HG02642 (cell line): ENCODE measurements around the gene FLYWCH2.

Source experiments
- ATAC-seq: cut with Tn5 transposase; IDR thresholded peaks from one replicate; pipeline ENCODE4 v1.9.1; 2021; ENCODE audit warnings: mild to moderate bottlenecking; ENCODE audit not compliant: unreplicated experiment, poor library complexity

FLYWCH2 gene, protein sequence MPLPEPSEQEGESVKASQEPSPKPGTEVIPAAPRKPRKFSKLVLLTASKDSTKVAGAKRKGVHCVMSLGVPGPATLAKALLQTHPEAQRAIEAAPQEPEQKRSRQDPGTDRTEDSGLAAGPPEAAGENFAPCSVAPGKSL

DNA sequence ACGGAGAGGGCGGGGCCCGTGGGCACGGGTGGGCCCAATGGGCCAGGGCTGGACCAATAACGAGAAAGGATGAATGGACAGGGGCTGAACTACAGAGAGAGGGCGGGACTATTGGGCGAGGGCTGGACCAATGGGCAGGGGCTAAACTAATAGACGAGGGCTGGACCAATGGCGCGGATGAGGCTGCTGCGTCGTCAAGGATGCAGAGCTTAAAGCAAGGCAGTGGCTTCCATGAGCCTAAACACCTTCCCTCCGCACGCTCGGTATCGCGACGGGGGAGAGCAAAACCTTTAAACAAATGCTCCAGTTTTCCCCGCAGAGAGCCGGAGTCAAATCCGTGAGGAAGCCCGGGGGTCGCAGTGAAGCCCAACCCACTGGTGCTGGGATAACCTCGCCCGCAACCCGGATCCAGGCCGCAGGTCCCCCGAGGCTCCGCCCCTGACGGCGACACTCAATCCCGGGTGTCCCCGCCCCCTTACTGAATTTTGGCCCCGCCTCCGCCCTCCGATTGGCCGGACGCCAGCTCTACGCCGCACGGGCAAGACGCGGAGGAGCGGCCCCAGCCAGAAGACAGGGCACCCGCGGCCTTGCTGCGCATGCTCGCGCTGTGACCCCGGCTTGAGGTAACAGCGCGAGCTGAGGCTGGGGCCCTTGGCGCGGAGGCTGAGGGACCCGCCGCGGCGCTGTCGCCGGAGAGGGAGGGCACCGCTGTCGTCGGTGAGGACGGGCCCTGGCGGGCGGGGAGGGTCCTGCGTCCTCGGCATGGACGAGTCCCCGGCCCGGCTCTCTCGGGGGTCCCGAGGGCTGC is at the start of gene FLYWCH2:
TSS of gene FLYWCH2 (plus strand) at position 566 of the 808 bp plus-strand sequence. CDS start 13,235 bp downstream, outside the sequence.
- ATAC-seq = peak; percentile 90

DNA sequence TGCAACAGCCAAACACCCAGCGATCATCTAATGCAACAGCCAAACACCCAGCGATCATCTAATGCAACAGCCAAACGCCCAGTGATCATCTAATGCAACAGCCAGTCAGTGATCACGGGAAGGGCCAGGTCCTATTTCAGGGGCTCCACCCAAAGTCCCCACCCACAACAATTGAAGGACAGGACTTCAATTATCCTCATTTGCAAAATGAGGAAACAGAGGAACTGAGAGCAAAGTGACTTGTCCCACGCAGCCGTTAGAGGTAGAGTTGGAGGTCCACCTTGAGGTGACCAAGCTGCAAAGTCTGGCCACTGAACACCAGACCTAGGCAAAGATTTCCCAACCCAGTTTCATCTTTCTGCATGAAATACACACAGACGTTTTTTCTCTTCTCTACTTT is 49.2 kb upstream of the FLYWCH2 start:
- ATAC-seq = no peak

DNA sequence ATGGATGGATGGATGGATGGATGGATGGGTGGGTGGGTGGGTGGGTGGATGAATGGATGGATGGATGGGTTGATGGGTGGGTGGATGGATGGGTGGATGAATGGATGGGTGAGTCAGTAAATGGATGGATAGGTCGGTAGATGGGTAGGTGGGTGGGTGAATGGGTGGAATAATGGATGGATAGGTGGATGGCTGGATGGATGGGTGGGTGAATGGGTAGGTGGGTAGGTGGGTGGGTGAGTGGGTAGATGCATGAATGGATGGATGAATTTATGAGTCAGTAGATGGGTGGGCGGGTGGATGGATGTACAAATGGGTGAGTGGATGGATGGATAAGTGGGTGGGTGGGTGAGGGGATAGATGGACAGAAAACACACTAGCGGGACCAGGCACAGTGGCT is 48.0 kb upstream of the FLYWCH2 start:
- no peak for ATAC-seq

DNA sequence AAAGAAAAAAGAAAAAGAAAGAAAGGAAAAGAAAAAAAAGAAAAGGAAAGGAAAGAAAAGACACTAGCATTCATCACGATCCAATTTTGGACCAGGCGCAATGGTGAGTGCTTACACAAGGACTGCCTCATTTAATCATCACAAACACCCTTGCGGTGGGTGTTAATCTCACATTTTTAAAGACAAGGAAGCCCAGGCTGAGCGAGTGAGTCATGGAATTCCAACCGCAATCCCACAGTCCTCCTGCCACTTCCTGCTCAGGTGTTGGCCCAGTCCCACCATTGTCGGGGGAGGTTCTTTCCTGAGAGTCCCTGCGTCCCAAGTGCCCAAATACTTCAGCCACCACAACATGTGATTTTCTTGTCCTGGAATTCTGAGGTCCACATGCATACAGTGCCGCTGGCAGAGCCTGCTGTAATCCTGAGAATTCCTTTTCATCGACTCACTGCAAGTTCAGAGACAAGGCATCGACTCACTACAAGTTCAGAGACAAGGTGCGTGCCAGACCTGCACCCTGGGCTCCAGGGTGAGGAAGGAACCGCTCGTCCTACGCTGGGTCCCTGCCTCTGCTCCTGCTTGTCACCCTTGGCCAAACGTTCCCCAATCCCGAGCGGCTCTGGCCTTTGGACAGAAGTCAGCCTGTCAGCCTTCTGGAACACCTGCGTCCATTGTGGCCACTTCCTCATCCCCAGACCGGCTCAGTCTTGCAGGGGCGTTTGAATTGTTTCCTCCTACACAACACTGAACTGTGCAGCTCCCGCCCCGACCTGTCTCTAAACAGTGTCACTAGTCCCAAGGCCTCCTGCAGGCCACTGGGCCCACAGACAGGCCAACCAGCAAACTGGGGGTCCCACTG is 47.1 kb upstream of the FLYWCH2 start:
- no peak for ATAC-seq

DNA sequence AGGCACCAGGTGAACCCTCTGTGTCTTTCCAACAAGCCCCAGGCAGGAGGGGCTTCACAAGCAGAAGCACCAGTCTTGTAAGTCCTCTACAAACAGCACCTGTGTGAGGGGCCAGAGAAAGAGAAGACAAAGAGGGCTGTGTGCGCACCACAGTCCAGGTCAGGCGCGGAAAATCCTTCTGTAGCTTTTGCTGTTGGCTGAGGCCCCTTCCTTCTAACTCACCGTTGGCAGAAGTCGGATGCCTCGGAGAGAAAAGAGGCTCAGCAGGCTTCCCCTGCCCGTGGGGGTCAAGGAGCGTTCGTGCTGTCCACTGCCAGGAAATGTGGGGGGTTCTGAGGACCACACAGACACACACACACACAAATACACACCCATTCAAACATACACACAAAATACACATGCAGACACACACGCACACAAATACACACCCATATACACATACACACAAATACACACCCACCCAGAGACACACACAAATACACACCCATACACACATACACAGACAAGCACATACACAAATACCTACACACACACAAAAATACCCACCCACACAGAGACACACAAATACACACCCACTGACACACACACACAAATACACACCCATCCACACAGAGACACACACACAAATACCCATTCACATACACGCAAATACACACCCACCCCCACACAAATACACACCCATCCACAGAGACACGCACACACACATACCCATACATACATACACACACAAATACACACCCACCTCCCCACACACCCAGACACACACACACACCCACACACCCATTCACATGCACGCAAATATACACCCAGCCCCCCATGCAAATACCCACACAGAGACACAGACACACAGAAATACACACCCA is 46.1 kb upstream of the FLYWCH2 start:
- ATAC-seq = no peak

DNA sequence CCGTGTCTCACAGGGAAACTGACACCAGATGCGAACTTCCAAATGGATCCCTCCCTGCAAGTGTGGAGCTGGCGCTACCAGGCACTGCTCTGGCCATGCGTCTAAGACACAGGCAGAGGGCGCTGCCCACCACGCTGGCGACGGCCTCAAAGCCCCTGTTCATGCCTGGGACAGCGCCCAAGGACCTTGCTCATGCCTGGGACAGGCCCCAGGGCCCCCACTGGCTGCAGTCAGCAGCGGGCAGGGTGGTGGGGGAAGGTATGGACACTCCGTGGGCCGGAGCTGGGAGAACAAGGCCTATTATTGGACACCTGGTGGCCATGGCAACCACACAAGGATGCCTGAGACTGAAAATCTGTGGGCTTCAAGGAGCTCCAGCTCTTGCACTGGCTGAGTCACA is 44.1 kb upstream of the FLYWCH2 start:
- no peak for ATAC-seq

DNA sequence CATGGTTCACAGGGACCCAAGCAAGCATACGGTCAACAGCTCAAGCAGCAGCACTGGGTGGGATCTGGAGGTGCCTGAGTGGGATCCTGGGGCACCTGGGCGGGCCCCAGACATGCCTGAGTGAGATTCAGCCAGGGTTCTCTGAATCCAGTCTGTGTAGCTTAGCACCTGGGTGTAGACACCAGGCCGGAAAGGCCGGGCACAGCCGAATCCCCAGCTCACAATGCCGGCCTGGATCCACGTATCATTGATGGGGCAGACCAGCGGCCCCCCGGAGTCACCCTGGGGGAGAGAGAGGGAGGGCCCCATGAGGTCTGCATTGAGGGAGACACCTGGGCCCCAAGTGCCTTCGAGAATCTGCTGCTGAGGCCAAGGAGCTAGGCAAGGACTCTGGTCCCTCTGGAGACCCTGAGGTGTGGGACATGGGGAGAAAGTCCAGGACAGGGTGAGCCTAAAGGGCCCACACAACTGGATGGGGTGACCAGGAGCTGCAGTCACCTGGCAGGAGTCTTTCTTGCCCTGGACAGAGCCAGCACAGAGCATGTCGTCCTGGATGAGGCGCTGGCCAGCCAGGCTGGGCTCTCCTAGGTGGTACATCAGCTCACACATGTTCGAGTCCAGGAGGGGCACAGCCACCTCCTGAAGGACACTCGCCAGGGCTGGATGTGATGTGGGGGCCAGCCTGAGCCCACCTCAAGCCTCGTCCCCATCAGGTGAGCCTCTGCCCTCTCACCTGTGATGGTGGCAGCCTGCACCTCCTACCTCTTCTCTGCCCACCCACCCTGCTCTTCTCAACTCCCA is 43.2 kb upstream of the FLYWCH2 start:
- ATAC-seq = no peak

DNA sequence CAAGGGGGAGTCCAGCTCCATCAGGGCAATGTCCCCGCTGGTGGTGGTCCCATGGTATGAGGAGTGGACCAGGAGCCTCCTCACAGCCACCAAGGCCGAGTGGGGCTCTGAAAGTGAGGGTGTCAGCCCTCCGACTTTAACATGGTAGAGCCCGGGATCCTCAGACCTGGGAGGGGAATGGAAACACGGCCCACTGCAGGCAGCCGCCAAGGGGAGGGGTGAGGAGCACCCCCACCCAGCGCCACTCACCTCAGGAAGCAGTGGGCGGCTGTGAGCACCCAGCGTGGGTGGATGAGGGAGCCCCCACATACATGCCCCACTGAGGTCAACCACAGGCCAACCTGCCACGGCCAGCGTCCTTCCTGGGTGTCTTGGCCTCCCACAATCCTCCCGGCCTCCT is 42.1 kb upstream of the FLYWCH2 start:
- ATAC-seq = no peak

DNA sequence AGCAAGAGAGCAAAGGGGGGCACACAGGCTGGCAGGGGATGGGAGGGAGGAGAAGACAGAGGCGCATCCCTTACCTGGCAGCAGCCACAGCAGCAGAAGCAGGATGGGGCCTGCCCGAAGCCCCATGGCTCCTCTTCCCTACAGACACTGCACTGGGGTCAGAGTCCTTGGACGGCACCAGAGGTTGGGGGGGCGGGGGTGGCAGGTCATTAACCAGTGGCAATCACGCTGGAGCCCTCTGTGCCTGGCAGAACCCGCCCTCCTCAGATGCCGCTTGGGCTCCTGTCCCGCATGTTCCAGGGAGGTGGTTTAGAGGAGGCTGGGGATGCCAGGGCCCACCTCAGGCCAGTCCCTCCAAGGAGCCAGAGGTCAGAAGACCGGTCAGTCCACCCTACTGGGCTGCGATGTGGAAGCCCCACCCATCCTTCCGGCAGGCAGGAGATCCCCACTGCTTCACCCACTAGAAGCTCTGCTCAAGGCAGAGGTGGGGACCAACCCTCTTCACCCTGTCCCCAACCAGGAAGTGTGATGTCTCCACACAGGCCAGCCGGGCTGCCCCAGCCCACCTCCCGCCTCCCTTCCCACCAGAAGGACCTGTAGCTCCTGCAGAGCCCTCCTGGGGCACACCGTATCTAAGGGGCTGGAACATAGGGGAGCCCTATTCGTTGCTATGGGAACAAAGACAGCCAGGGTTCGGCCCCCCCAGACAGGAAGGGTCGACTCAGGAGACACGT is 41.2 kb upstream of the FLYWCH2 start:
- no peak for ATAC-seq

DNA sequence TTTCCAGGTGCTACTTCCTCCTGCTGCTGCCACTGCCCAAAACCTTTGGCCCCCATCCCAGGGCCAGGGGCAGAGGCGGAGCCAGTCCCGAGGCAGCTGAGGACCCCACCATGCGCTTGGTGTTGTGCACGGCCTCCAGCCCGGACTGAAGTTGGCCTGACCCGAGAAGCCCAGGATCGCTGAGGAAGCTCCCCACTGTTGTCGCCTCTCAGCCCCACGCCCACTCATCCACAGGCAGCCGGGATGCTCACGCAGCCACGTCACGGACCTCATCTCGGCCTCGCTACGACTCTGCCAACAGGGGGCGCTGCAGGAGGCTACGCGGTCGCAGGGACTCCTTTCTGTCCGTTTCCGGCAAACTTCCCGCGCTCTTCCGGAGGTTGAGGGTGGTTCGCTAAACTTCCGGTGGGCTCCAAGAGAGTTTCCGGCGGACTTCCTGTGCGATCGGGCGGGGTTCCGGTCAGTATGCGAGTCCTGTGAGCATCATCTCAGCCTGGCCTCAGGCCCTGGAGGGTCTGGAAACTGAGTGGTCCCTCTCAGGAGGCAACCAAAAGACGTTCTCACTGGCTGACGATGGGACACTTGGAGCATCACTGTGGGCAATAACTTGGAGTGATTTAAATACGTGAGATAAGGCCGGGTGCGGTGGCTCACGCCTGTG is 40.5 kb upstream of the FLYWCH2 start:
- ATAC-seq = no peak

DNA sequence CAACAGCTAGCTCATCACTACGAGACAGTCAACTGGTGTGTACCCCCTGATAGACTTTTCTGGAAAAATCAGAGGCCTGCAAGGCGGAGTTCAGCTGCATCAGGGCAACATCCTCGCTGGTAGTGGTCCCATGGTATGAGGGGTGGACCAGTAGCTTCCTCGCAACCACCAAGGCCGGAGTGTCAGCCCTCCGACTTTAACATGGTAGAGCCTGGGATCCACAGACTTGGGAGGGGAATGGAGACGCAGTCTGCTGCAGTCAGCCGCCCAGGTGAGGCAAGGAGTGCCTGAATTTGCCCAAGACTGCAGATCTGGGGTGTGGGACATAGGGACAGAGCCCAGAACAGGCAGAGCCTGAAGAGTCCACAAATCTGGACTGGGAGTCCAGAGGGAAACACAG is 39.5 kb upstream of the FLYWCH2 start:
- ATAC-seq = no peak

DNA sequence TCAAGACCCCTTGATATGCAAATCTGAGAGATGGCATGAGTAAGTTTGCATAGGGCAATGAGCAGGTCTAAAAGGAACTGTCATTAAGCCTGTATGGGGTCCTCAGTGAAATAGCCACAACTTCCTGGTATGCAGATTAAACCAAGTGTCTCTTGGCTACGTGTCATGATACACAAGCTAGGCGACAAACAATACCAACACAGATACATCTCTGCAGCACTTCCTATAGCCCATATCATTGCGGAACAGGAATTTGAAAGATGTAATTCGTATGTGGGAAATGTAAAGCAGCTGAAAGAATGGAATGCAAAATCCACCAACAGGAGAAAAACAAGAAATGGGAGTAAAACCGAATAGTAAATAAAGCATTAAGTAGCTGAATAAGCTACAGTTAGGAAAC is 37.9 kb upstream of the FLYWCH2 start:
- ATAC-seq = no peak

DNA sequence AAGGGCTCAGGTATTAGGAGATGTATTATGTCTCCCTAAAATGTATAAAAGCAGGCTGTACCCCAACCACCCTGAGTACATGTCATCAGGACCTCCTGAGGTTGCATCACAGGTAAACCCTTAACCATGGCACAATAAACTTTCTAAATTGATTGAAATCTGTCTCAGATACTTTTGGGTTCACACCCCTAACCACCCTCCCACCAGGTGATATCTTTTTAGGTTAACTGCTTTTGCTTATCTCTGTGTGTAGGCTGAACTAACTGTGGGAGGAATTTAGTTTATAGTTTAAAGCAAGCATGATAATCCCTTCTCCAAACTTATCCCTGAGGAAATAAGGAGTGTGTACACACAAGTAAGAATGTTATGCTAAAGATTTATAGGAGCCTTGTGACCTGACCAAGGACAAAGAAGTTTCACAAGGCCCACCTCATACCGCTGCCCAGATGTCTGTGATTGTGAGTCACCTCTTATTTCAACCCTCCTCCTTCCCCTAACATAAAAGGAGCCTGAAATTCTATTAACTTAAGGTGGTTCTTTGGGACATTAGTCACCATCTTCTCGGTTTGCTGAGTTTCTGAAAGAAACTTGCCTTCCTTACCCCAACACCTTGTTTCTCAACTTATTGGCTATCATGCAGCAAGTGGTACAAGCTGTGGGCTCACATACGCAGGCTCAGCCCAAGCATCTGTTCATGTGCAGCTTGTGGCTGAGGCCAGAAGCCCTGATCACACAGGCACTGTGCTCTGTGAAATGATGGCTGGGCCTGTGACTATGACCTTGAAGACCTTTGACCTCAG is 36.3 kb upstream of the FLYWCH2 start:
- ATAC-seq = no peak

DNA sequence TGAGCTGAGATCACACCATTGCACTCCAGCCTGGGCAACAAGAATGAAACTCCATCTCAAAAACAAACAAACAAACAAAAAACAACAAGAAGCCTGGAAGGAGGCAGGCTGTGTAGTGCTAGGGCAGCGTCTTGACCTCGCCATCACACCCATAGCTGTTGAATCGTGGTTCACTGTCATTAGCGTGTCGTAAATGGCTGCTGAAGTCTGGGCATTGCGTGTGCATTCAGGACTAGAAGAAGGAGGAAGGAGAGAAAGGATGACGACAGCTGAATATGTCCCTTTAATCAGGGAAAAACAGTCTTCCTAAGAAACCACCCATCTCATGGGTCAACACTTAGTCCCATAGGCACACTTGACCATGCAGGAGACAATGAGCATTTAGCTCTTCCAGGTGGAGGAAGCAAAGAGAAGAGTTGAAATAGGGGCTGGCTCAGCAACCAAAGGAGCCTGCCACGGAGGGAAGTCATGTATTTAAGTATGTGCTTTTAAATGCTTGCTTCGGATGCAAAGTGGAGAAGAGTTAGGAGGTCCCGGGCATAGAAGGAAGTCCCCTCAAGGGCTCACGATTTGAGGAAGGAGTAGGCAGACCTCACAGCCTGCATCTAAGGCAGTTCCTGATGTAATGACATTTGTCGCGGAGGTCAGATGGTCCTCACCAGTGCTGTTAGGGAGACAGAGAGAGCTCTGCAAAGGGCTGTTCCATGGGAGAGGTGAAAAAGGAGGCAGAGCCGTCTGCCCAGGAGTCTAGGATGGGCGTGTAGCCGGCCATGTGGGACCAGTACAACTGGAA is 33.9 kb upstream of the FLYWCH2 start:
- no peak for ATAC-seq

DNA sequence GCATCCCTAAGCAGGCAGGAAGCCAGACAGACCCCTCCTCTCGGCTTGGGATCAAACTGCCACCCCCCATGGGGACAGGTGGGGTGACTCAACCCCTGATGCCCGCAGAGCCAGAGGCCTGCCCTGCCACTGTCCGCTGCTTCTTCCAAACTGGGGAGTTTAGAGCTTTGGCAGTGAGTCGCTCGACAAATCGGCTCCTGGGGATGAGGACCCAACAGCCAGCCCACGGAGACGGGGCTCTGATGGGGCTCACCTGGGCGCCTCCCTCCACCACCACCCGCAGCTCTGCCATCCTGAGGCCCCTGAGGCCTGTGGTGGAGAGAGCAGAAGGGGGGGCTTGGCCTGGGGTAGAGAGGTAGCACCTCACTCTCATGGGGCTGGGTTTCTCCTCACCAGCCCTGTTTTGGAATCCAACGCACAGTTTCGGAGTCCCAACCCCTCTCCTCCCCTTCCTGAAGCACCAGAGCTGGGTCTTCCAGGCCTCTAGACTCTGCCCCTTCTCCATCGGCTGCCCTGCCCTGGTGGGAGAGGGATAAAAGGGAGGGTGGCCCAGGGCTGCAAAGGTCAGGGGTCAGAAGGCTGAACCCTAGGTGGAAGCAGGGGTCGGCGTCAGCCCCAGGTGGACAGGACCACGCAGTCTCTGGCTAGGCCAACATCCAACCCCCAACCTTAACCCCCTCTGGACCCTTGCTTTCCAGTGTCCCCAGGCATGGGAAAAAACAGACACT is 30.8 kb upstream of the FLYWCH2 start:
- ATAC-seq = no peak
